Activated CD4-positive, alpha-beta T cell treated with anti-CD3 and anti-CD28 coated beads, Interleukin-2, amount 10 ng/mL, durations not matched to agents 24 days and 14 days (primary cell): ENCODE measurements around the gene SPATA6L. TPM values are rescaled to one million over a fixed set of nuclear protein-coding genes. Genes with fewer than 3 reads are reported as not detected.
"Not testable (repeated sequence)": the region's sequence is repeated elsewhere in the genome, so short reads cannot be mapped to it uniquely, and the experiment has no call there.

Experiments used
- DNase-seq: peaks from one replicate; pipeline ENCODE4 v3.0.0; 2022
- H3K27ac Mint-ChIP-seq: one replicate; pipeline ENCODE4 v1.8.0; 2022; ENCODE audit warnings: mild to moderate bottlenecking, mixed read lengths
- H3K27me3 Mint-ChIP-seq: one replicate; pipeline ENCODE4 v1.8.0; 2022; ENCODE audit warnings: mixed read lengths
- H3K36me3 Mint-ChIP-seq: one replicate; pipeline ENCODE4 v1.8.0; 2022; ENCODE audit warnings: low read depth, mild to moderate bottlenecking, mixed read lengths
- H3K4me1 Mint-ChIP-seq: one replicate; pipeline ENCODE4 v1.8.0; 2021; ENCODE audit warnings: mixed read lengths
- H3K4me3 Mint-ChIP-seq: one replicate; pipeline ENCODE4 v1.8.0; 2022; ENCODE audit warnings: mild to moderate bottlenecking, moderate library complexity, mixed read lengths
- H3K9me3 Mint-ChIP-seq: one replicate; pipeline ENCODE4 v1.8.0; 2021; ENCODE audit warnings: mixed read lengths
- intact Hi-C: fragments of 100-400 bp; cut with micrococcal nuclease; formaldehyde crosslinking; loops from one replicate; pipeline ENCODE4 v1.15.1; 2023
- total RNA-seq: library from RNA; stranded (reverse); gene quantifications from 2 replicates; pipeline ENCODE4 v1.2.3, GENCODE V29; 2022

The SPATA6L gene
- total RNA-seq, 1 donor from 2014 or later: not detected

DNA sequence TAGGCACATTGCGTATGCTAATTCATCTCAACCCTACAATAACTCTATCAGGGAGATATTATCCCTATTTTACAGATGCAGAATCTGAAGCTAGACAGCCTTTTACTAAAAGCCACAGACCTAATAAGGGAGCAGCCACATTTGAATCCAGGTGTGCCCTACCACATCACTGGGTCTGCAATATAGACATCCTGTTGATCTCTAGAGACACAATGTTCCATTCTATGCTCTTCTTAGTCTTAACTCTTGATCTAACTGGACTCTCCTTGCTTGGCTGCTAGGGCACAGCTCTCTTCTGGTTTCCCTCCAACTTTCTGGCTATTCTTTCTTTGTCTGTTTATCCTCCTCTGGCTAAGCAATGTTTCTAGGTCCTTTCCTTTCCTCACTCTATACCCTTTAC, 1.4 kb upstream of the SPATA6L start:
- intact Hi-C loops: loop anchor here (10.0 kb wide), 2 partner anchors 363 to 787 kb away; partner anchors contain the start of genes CD274 and GLIS3
- H3K4me1 Mint-ChIP-seq: peaks cover 54% of the 10 kb centered on the region
- H3K9me3 Mint-ChIP-seq: no peaks in the 10 kb centered on the region
- H3K27ac Mint-ChIP-seq: no peak overlapping the region
- H3K36me3 Mint-ChIP-seq: peaks cover 6% of the 10 kb centered on the region
- H3K4me3 Mint-ChIP-seq: no peak overlapping the region
- H3K27me3 Mint-ChIP-seq: peaks cover 5% of the 10 kb centered on the region
- peak; percentile 58 for DNase-seq

- intact Hi-C loops: loop anchor here (10.0 kb wide), 2 partner anchors 361 to 789 kb away; partner anchors contain the start of genes CD274 and GLIS3
- H3K4me3 Mint-ChIP-seq: peak overlapping the region; percentile 82
- H3K27ac Mint-ChIP-seq: no peak overlapping the region
- peaks cover 6% of the 10 kb centered on the region for H3K27me3 Mint-ChIP-seq
- H3K4me1 Mint-ChIP-seq: peaks cover 55% of the 10 kb centered on the region
- no peak for DNase-seq
- no peaks in the 10 kb centered on the region for H3K9me3 Mint-ChIP-seq
- H3K36me3 Mint-ChIP-seq: peaks cover 6% of the 10 kb centered on the region
Measured at GRCh38 chr9:4665357-4665756, 923 bp downstream of the SPATA6L start.

DNA sequence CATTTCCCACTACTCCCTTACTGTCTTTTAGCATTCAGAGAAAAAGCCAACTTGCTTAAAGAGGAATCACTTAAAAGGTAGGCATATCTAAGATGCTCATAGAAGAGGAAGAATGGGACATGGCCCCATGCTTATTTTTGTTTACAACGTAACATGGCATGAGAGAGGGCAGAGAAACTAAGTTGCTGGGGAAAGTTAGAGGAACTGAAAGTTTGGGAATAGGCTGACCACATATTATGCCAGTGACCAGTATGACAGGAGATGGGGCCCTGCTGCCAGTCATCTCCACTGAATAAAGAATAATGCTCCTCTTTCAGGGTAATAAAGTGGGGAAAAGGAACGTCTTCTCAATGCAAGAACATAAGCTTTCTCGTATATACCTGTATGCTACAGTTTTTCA, 2.3 kb downstream of the SPATA6L start:
- H3K4me1 Mint-ChIP-seq: peaks cover 55% of the 10 kb centered on the region
- no peak for DNase-seq
- no peak overlapping the region for H3K27ac Mint-ChIP-seq
- peaks cover 6% of the 10 kb centered on the region for H3K36me3 Mint-ChIP-seq
- peak overlapping the region; percentile 26 for H3K4me3 Mint-ChIP-seq
- intact Hi-C loops: loop anchor here (5.0 to 10.0 kb wide), 3 partner anchors 62 to 791 kb away; partner anchors contain the start of genes CD274 and GLIS3
- peaks cover 13% of the 10 kb centered on the region for H3K27me3 Mint-ChIP-seq
- H3K9me3 Mint-ChIP-seq: no peaks in the 10 kb centered on the region

GRCh38 chr9:4662989-4663792, 3.1 kb downstream of the SPATA6L start:
- intact Hi-C loops: loop anchor here (1.0 to 10.0 kb wide), 5 partner anchors 16 to 792 kb away; partner anchors contain the start of genes AK3, CD274, CDC37L1 and GLIS3
- DNase-seq: peak; percentile 61
- Mint-ChIP-seq H3K4me3 (peak overlapping the region; percentile 87), H3K27me3 (peaks cover 13% of the 10 kb centered on the region), H3K27ac (peak overlapping the region; percentile 79), H3K36me3 (peaks cover 6% of the 10 kb centered on the region), H3K9me3 (no peaks in the 10 kb centered on the region), H3K4me1 (peaks cover 50% of the 10 kb centered on the region)

DNA sequence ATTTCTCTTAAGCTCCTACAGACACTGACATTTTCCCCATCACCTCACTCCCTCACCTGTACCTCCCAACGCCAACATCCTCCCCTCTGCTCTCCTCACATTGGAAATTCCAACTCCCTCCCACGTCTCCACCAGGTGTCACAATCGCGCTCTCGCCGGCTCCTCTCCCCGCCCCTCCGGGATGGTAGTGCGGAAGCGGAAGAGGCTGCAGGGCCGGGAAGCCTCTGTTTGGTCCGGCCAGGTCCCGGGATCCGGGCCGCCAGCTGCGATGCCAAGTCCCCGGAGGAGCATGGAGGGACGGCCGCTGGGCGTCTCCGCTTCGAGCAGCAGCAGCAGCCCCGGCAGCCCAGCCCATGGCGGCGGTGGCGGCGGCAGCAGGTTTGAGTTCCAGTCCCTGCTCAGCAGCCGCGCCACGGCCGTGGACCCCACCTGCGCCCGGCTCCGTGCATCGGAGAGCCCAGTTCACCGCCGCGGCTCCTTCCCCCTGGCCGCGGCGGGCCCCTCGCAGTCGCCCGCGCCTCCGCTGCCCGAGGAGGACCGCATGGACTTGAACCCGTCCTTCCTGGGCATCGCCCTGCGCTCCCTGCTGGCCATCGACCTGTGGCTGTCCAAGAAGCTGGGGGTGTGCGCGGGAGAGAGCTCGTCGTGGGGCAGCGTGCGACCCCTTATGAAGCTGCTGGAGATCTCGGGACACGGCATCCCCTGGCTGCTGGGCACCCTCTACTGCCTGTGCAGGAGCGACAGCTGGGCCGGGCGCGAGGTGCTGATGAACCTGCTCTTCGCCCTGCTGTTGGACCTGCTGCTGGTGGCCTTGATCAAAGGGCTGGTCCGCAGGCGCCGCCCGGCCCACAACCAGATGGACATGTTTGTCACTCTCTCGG, 3.9 kb downstream of the SPATA6L start, which contains the start of gene PLPP6:
PLPP6 (plus strand) TSS at position 187 of the 881 bp plus-strand sequence; CDS start at position 269, 82 bp downstream.
- Mint-ChIP-seq H3K9me3 (no peaks in the 10 kb centered on the region), H3K4me3 (peak within 1 kb of the TSS; percentile 87), H3K36me3 (peaks cover 6% of the 10 kb centered on the region), H3K27me3 (peaks cover 10% of the 10 kb centered on the region), H3K27ac (peak within 1 kb of the TSS; percentile 79), H3K4me1 (peaks cover 43% of the 10 kb centered on the region)
- intact Hi-C loops: loop anchor here (1.0 to 10.0 kb wide), 5 partner anchors 17 to 792 kb away; partner anchors contain the start of genes AK3, CD274, CDC37L1 and GLIS3
- peak; percentile 94 for DNase-seq

GRCh38 chr9:4661611-4662010, 4.7 kb downstream of the SPATA6L start:
- H3K36me3 Mint-ChIP-seq: peaks cover 6% of the 10 kb centered on the region
- H3K4me3 Mint-ChIP-seq: peak overlapping the region; percentile 87
- peaks cover 40% of the 10 kb centered on the region for H3K4me1 Mint-ChIP-seq

GRCh38 chr9:4661165-4661564, 5.1 kb downstream of the SPATA6L start:
- H3K36me3 Mint-ChIP-seq: peaks cover 6% of the 10 kb centered on the region
- peak overlapping the region; percentile 3 for H3K27ac Mint-ChIP-seq
- intact Hi-C loops: loop anchor here (5.0 to 10.0 kb wide), 3 partner anchors 59 to 794 kb away; partner anchors contain the start of genes CD274 and GLIS3
- no peak for DNase-seq
- no peaks in the 10 kb centered on the region for H3K9me3 Mint-ChIP-seq
- H3K4me1 Mint-ChIP-seq: peaks cover 39% of the 10 kb centered on the region
- H3K27me3 Mint-ChIP-seq: peaks cover 11% of the 10 kb centered on the region
- H3K4me3 Mint-ChIP-seq: no peak overlapping the region

More at GRCh38 chr9:4661611-4662010, 4.7 kb downstream of the SPATA6L start:
- intact Hi-C loops: loop anchor here (1.0 to 10.0 kb wide), 5 partner anchors 18 to 793 kb away; partner anchors contain the start of genes AK3, CD274, CDC37L1 and GLIS3
- H3K27ac Mint-ChIP-seq: peak overlapping the region; percentile 70
- peaks cover 9% of the 10 kb centered on the region for H3K27me3 Mint-ChIP-seq
- H3K9me3 Mint-ChIP-seq: no peaks in the 10 kb centered on the region
- DNase-seq: no peak

- not testable (repeated sequence) for H3K36me3 Mint-ChIP-seq, H3K27ac Mint-ChIP-seq, DNase-seq, H3K4me3 Mint-ChIP-seq, H3K9me3 Mint-ChIP-seq
- Mint-ChIP-seq H3K4me1 (peaks cover 34% of the 10 kb centered on the region), H3K27me3 (peaks cover 11% of the 10 kb centered on the region)
- intact Hi-C loops: loop anchor here (5.0 to 10.0 kb wide), 3 partner anchors 58 to 794 kb away; partner anchors contain the start of genes CD274 and GLIS3
Measured at GRCh38 chr9:4660665-4661064, 5.6 kb downstream of the SPATA6L start.

- Mint-ChIP-seq H3K4me3 (no peak overlapping the region), H3K36me3 (no peaks in the 10 kb centered on the region), H3K9me3 (peaks cover 4% of the 10 kb centered on the region), H3K27ac (no peak overlapping the region), H3K27me3 (peaks cover 11% of the 10 kb centered on the region), H3K4me1 (peaks cover 14% of the 10 kb centered on the region)
- no peak for DNase-seq
- intact Hi-C loops: no loop called here
Measured at GRCh38 chr9:4657426-4658159, 8.7 kb downstream of the SPATA6L start.

GRCh38 chr9:4656621-4657020, 9.7 kb downstream of the SPATA6L start:
- Mint-ChIP-seq H3K4me1 (peaks cover 9% of the 10 kb centered on the region), H3K27ac (no peak overlapping the region), H3K36me3 (no peaks in the 10 kb centered on the region), H3K27me3 (peaks cover 11% of the 10 kb centered on the region), H3K9me3 (peaks cover 4% of the 10 kb centered on the region), H3K4me3 (no peak overlapping the region)
- intact Hi-C loops: no loop called here
- no peak for DNase-seq

DNA sequence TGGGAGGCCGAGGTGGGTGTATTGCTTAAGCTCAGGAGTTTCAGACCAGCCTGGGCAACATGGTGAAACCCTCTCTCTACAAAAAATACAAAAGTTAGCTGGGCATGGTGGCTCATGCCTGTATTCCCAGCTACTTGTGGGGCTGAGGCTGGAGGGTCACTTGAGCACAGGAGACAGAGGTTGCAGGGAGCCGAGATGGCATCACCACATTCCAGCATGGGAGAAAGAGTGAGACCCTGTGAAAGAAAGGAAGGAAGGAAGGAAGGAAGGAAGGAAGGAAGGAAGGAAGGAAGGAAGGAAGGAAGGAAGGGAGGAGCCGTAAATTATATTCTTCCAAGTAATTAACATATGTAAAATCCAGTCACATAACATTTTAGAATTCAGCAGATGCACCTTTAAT, 10.1 kb downstream of the SPATA6L start:
- DNase-seq, H3K9me3 Mint-ChIP-seq, H3K4me3 Mint-ChIP-seq, H3K4me1 Mint-ChIP-seq, H3K36me3 Mint-ChIP-seq, intact Hi-C loops, H3K27ac Mint-ChIP-seq: not testable (repeated sequence)
- peaks cover 11% of the 10 kb centered on the region for H3K27me3 Mint-ChIP-seq

GRCh38 chr9:4654538-4654937, 11.7 kb downstream of the SPATA6L start:
- Mint-ChIP-seq H3K4me3 (no peak overlapping the region), H3K27me3 (peaks cover 12% of the 10 kb centered on the region), H3K9me3 (peaks cover 4% of the 10 kb centered on the region), H3K27ac (no peak overlapping the region), H3K36me3 (no peaks in the 10 kb centered on the region), H3K4me1 (peaks cover 7% of the 10 kb centered on the region)
- DNase-seq: no peak
- intact Hi-C loops: no loop called here

DNA sequence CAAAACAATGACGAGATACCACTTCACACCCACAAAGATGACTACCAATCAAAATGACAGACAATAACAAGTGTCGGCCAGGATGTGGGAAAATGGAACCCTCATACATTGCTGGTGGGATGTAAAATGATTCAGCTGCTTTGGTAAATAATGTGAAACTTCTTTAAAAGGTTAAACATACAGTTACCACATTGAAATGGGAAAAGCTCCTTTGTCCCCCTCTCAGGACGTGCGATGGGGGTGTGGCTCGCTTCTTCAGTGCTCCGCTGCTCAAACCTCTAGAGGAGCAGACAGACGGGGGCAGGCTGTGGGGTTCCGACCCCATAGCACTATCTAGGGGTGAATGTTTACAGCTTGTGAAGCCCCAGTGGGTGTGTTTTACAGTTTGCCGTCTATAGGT, 12.2 kb downstream of the SPATA6L start:
- no peak overlapping the region for H3K27ac Mint-ChIP-seq
- DNase-seq: peak; percentile 47

More for the DNA sequence above, 12.2 kb downstream of the SPATA6L start:
- Mint-ChIP-seq H3K4me3 (no peak overlapping the region), H3K9me3 (peaks cover 4% of the 10 kb centered on the region), H3K27me3 (peaks cover 14% of the 10 kb centered on the region), H3K36me3 (no peaks in the 10 kb centered on the region), H3K4me1 (peaks cover 7% of the 10 kb centered on the region)
- intact Hi-C loops: no loop called here
